Spleen (tissue), 7 donors: ENCODE data around the gene DDX51.

Experiments used
- CTCF ChIP-seq, 11 experiments: fragments of 200-600 bp in 7 of 11; fragments of 450-650 bp in 4 of 11; sonication (generic) in 4 of 11; IDR thresholded peaks in 8 of 11; conservative IDR thresholded peaks in 3 of 11; 1 replicate in 7 of 11; 2 replicates in 4 of 11; pipeline versions ENCODE4 v1.4.0 to v1.8.0; 2016 to 2021; ENCODE audit warnings: antibody characterized with exemption in 11 of 11, inconsistent platforms in 4 of 11, mild to moderate bottlenecking in 1 of 11
- POLR2A ChIP-seq, 3 donors: fragments of 450-650 bp; IDR thresholded peaks; one replicate each; pipeline ENCODE4 v1.5.1; 2017; ENCODE audit warnings: antibody characterized with exemption in 3 of 3, mild to moderate bottlenecking in 1 of 3
- donor health status: DM: no; HTN: no; CAD: no; lungs with moderate emphysema.
- donor health status: DM: no; HTN: no; CAD: no.
- donor health status: DM: no; HTN: no; CAD: no.

- no peak for TF ChIP-seq CTCF (IDR thresholded peaks at IDR 0.05 in 8 of 11, conservative IDR thresholded peaks at IDR 0.05 in 3 of 11)
- no peak for TF ChIP-seq POLR2A (IDR thresholded peaks at IDR 0.05)
Observed at GRCh38 chr12:132103542-132104308, 40.4 kb downstream of the DDX51 start.
